Measurements from ENCODE around the gene ANKFY1.
"Not testable (repeated sequence)": the region's sequence is repeated elsewhere in the genome, so short reads cannot be mapped to it uniquely, and the experiment has no call there.

Gene ANKFY1

DNA sequence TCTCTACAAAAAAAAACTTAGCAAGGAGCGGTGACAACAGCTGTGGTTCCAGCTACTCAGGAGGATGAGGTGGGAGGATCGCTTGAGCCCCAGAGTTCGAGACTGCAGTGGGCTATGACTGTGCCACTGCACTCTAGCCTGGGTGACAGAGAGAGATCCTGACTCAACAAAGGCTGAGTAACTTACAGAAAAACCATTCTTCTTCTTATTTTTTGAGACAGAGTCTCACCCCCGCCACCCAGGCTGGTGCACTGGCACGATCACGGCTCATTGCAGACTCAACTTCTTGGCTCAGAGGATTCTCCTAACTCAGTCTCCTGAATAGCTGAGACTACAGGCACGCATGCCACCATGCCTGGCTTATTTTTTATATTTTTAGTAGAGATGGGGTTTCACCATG lies 64.8 kb downstream of the ANKFY1 start:
- H2AFZ ChIP-seq (ENCODE audit: low read depth, low read length): no peak overlapping the region
- TF ChIP-seq EZH2 (IDR thresholded peaks at IDR 0.05; ENCODE audit: borderline replicate concordance, low read depth, low read length, severe bottlenecking): no peak
- TF ChIP-seq, protein P1, sequence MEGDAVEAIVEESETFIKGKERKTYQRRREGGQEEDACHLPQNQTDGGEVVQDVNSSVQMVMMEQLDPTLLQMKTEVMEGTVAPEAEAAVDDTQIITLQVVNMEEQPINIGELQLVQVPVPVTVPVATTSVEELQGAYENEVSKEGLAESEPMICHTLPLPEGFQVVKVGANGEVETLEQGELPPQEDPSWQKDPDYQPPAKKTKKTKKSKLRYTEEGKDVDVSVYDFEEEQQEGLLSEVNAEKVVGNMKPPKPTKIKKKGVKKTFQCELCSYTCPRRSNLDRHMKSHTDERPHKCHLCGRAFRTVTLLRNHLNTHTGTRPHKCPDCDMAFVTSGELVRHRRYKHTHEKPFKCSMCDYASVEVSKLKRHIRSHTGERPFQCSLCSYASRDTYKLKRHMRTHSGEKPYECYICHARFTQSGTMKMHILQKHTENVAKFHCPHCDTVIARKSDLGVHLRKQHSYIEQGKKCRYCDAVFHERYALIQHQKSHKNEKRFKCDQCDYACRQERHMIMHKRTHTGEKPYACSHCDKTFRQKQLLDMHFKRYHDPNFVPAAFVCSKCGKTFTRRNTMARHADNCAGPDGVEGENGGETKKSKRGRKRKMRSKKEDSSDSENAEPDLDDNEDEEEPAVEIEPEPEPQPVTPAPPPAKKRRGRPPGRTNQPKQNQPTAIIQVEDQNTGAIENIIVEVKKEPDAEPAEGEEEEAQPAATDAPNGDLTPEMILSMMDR (IDR thresholded peaks at IDR 0.05; ENCODE audit: borderline replicate concordance, extremely low read depth, low read length, poor library complexity, severe bottlenecking): no peak
- no peaks in the 10 kb centered on the region for H3K4me1 ChIP-seq (ENCODE audit: insufficient read depth, low read length)
- H3K9ac ChIP-seq (ENCODE audit: low read depth, low read length): no peak overlapping the region
- ATAC-seq (ENCODE audit: insufficient read depth, low read depth): no peak
- no peaks in the 10 kb centered on the region for H3K27me3 ChIP-seq (ENCODE audit: insufficient read depth, low read length, poor library complexity)
- no peak overlapping the region for H3K27ac ChIP-seq (ENCODE audit: low read length)
- H3K4me2 ChIP-seq (ENCODE audit: insufficient read depth, low read length): no peak overlapping the region
- no peaks in the 10 kb centered on the region for H3K79me2 ChIP-seq (ENCODE audit: insufficient read depth, low read length)
- DNase-seq: no peak
- no peaks in the 10 kb centered on the region for H4K20me1 ChIP-seq (ENCODE audit: insufficient read depth, low read length)
- H3K36me3 ChIP-seq (ENCODE audit: insufficient read depth, low read length): peaks cover 66% of the 10 kb centered on the region
- no peak overlapping the region for H3K4me3 ChIP-seq (ENCODE audit: low read depth in 1 of 2, low read length in 2 of 2)
- H3K9me3 ChIP-seq (ENCODE audit: insufficient read depth, low read length, severe bottlenecking): no peaks in the 10 kb centered on the region

DNA sequence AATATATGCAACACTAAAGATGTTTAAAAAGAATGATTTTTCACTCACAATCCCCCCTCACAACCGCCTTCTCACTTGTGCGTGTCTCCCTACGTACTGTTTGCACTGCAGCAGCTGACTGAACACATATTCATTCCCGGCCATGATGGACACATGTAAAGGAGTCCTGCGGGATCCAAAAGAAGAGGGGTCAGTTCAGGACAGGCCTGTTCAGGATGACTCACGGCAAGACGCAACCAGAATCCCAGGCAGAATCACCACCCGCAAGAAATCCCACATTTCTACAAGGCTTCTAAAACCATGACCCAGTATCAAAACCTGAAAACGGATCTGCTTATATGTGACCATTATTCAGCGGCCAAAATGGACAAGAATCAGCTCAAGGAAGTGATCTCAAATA lies 68.5 kb downstream of the ANKFY1 start:
- ATAC-seq (ENCODE audit: insufficient read depth, low read depth) (no peak), DNase-seq (no peak)
- H3K27me3 ChIP-seq (ENCODE audit: insufficient read depth, low read length, poor library complexity): no peaks in the 10 kb centered on the region
- no peaks in the 10 kb centered on the region for H3K79me2 ChIP-seq (ENCODE audit: insufficient read depth, low read length)
- no peak overlapping the region for H3K9ac ChIP-seq (ENCODE audit: low read depth, low read length)
- no peak overlapping the region for H3K27ac ChIP-seq (ENCODE audit: low read length)
- H2AFZ ChIP-seq (ENCODE audit: low read depth, low read length): no peak overlapping the region
- H3K4me1 ChIP-seq (ENCODE audit: insufficient read depth, low read length): no peaks in the 10 kb centered on the region
- TF ChIP-seq EZH2 (IDR thresholded peaks at IDR 0.05; ENCODE audit: borderline replicate concordance, low read depth, low read length, severe bottlenecking): no peak
- TF ChIP-seq, protein P1 (IDR thresholded peaks at IDR 0.05; ENCODE audit: borderline replicate concordance, extremely low read depth, low read length, poor library complexity, severe bottlenecking): no peak
- peaks cover 63% of the 10 kb centered on the region for H3K36me3 ChIP-seq (ENCODE audit: insufficient read depth, low read length)
- no peak overlapping the region for H3K4me2 ChIP-seq (ENCODE audit: insufficient read depth, low read length)
- H3K4me3 ChIP-seq (ENCODE audit: low read depth in 1 of 2, low read length in 2 of 2): no peak overlapping the region
- H4K20me1 ChIP-seq (ENCODE audit: insufficient read depth, low read length): no peaks in the 10 kb centered on the region
- H3K9me3 ChIP-seq (ENCODE audit: insufficient read depth, low read length, severe bottlenecking): no peaks in the 10 kb centered on the region

DNA sequence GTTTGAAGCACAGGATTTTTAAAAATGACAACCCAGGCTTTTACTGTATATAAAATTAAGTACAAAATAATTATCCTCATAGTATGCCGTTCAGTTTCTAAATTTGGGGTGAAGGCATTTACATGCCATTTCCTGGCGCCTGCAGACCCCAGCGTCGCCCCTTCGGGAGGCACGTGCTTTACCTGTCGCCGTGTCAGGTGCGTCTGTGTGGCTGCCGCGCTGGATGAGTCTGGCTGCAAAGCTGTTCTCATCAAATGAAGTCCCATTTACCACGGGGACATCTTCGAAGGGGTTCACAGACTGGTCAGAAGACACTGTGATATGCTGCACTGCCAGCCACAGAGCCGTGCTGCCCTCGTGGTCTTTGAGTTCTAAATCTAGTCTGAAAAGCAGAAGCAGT lies 69.0 kb downstream of the ANKFY1 start:
- ATAC-seq (ENCODE audit: insufficient read depth, low read depth): no peak
- Histone ChIP-seq H2AFZ (ENCODE audit: low read depth, low read length) (no peak overlapping the region), H3K27me3 (ENCODE audit: insufficient read depth, low read length, poor library complexity) (no peaks in the 10 kb centered on the region), H3K4me2 (ENCODE audit: insufficient read depth, low read length) (no peak overlapping the region), H3K27ac (ENCODE audit: low read length) (no peak overlapping the region), H3K36me3 (ENCODE audit: insufficient read depth, low read length) (peaks cover 64% of the 10 kb centered on the region), H3K9ac (ENCODE audit: low read depth, low read length) (no peak overlapping the region), H3K4me1 (ENCODE audit: insufficient read depth, low read length) (no peaks in the 10 kb centered on the region), H3K9me3 (ENCODE audit: insufficient read depth, low read length, severe bottlenecking) (no peaks in the 10 kb centered on the region), H3K4me3 (ENCODE audit: low read depth in 1 of 2, low read length in 2 of 2) (no peak overlapping the region), H4K20me1 (ENCODE audit: insufficient read depth, low read length) (no peaks in the 10 kb centered on the region), H3K79me2 (ENCODE audit: insufficient read depth, low read length) (no peaks in the 10 kb centered on the region)
- TF ChIP-seq, protein P1 (IDR thresholded peaks at IDR 0.05; ENCODE audit: borderline replicate concordance, extremely low read depth, low read length, poor library complexity, severe bottlenecking): no peak
- no peak for TF ChIP-seq EZH2 (IDR thresholded peaks at IDR 0.05; ENCODE audit: borderline replicate concordance, low read depth, low read length, severe bottlenecking)
- no peak for DNase-seq

DNA sequence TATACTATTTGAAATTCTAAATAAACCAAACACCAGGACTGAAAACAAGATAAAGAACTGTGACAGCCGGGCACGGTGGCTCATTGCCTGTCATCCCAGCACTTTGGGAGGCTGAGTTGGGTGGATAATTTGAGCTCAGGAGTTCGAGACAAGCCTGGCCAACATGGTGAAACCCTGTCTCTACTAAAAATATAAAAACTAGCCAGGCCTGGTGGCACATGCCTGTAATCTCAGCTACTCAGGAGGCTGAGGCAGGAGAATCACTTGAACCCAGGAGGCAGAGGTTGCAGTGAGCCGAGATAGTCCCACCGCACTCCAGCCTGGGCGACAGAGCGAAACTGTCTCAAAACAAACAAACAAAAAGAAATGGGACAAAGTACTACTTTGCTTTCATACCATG lies 73.0 kb downstream of the ANKFY1 start:
- H3K27ac ChIP-seq (ENCODE audit: low read length); H2AFZ ChIP-seq (ENCODE audit: low read depth, low read length); H3K4me1 ChIP-seq (ENCODE audit: insufficient read depth, low read length); H3K79me2 ChIP-seq (ENCODE audit: insufficient read depth, low read length); H3K4me3 ChIP-seq (ENCODE audit: low read depth in 1 of 2, low read length in 2 of 2); DNase-seq; H3K27me3 ChIP-seq (ENCODE audit: insufficient read depth, low read length, poor library complexity); H3K4me2 ChIP-seq (ENCODE audit: insufficient read depth, low read length); H4K20me1 ChIP-seq (ENCODE audit: insufficient read depth, low read length); ATAC-seq (ENCODE audit: insufficient read depth, low read depth); H3K9ac ChIP-seq (ENCODE audit: low read depth, low read length); H3K9me3 ChIP-seq (ENCODE audit: insufficient read depth, low read length, severe bottlenecking): not testable (repeated sequence)
- H3K36me3 ChIP-seq (ENCODE audit: insufficient read depth, low read length): peaks cover 74% of the 10 kb centered on the region
